Fibroblast of villous mesenchyme (primary cell): ENCODE results near the gene CDH16. TPM values are rescaled to one million over a fixed set of nuclear protein-coding genes. Genes with fewer than 3 reads are reported as not detected.
"Not testable (repeated sequence)": the region's sequence is repeated elsewhere in the genome, so short reads cannot be mapped to it uniquely, and the experiment has no call there.

ENCODE experiments used
- DNase-seq: peaks from one replicate; pipeline ENCODE4 v3.0.0-alpha.2; 2010; ENCODE audit warnings: low read depth
- H3K4me3 ChIP-seq: 2 replicates; pipeline ENCODE4 v1.5.1; 2011; ENCODE audit warnings: low read depth, mild to moderate bottlenecking, low read length
- CTCF ChIP-seq: IDR thresholded peaks from 2 replicates; pipeline ENCODE4 v1.5.1; 2012; ENCODE audit warnings: low read depth, mild to moderate bottlenecking, low read length; ENCODE audit not compliant: insufficient read depth
- total RNA-seq: library from RNA; depleted of rRNA; stranded (reverse); fragments of >200 nt; gene quantifications from 2 replicates; pipeline ENCODE4 v1.2.3, GENCODE V29; 2012

Gene CDH16
- total RNA-seq, 1 donor: not detected

GRCh38 chr16:66873685-66874055 lies 45.0 kb downstream of the CDH16 start:
- TF ChIP-seq CTCF: no peak
- no peak for DNase-seq
- no peak overlapping the region for H3K4me3 ChIP-seq

GRCh38 chr16:66872943-66873684 lies 45.6 kb downstream of the CDH16 start:
- H3K4me3 ChIP-seq: peak overlapping the region; percentile 51
- peak; percentile 90 for TF ChIP-seq CTCF
- DNase-seq: peak; percentile 97

- TF ChIP-seq CTCF: no peak
- peak overlapping the region; percentile 51 for H3K4me3 ChIP-seq
- DNase-seq: peak; percentile 36
Measured at GRCh38 chr16:66872559-66872942, 46.1 kb downstream of the CDH16 start.

- no peak overlapping the region for H3K4me3 ChIP-seq
- no peak for TF ChIP-seq CTCF
- no peak for DNase-seq
Measured at GRCh38 chr16:66871840-66872239, 46.8 kb downstream of the CDH16 start.

- DNase-seq, H3K4me3 ChIP-seq: not testable (repeated sequence)
Measured at GRCh38 chr16:66871363-66871762, 47.3 kb downstream of the CDH16 start.

GRCh38 chr16:66869424-66869823 lies 49.3 kb downstream of the CDH16 start:
- no peak for DNase-seq
- TF ChIP-seq CTCF: no peak

GRCh38 chr16:66863707-66864106 lies 55.0 kb downstream of the CDH16 start:
- TF ChIP-seq CTCF: no peak
- DNase-seq: no peak
- H3K4me3 ChIP-seq: no peak overlapping the region

More at GRCh38 chr16:66869424-66869823, 49.3 kb downstream of the CDH16 start:
- no peak overlapping the region for H3K4me3 ChIP-seq
